Right atrium auricular region (tissue), 2 donors: Measurements from ENCODE around the gene DOCK2. TPM values are rescaled to one million over a fixed set of nuclear protein-coding genes. Genes with fewer than 3 reads are reported as not detected.

Experiments
- DNase-seq: peaks from one replicate; pipeline ENCODE4 v3.0.0-alpha.2; 2019; ENCODE audit warnings: low spot score
- H3K27ac ChIP-seq, 2 donors: fragments of 200-600 bp; sonication (generic); 1 replicate in 1 of 2; 2 replicates in 1 of 2; pipeline ENCODE4 v1.5.1; 2016 to 2019
- H3K27me3 ChIP-seq, 2 donors: fragments of 200-600 bp; sonication (generic); one replicate each; pipeline versions ENCODE4 v1.5.1 to v1.6.0; 2017 to 2019
- H3K36me3 ChIP-seq: fragments of 200-600 bp; sonication (generic); one replicate; pipeline ENCODE4 v1.5.1; 2016
- H3K4me1 ChIP-seq, 2 donors: fragments of 200-600 bp; sonication (generic); one replicate each; pipeline versions ENCODE4 v1.5.1 to v1.6.0; 2017 to 2019
- H3K4me3 ChIP-seq, 2 donors: fragments of 200-600 bp; sonication (generic); 1 replicate in 1 of 2; 2 replicates in 1 of 2; pipeline ENCODE4 v1.5.1; 2017 to 2019; ENCODE audit warnings: mild to moderate bottlenecking in 1 of 2, moderate library complexity in 1 of 2
- H3K9me3 ChIP-seq, 2 donors: fragments of 200-600 bp; sonication (generic); one replicate each; pipeline ENCODE4 v1.5.1; 2019
- CTCF ChIP-seq, 2 donors: fragments of 200-600 bp; sonication (generic); IDR thresholded peaks; one replicate each; pipeline ENCODE4 v1.5.1; 2019; ENCODE audit warnings: antibody characterized with exemption in 2 of 2
- total RNA-seq, 2 donors: library from RNA; depleted of rRNA; stranded (reverse); fragments of >200 nt; gene quantifications; one replicate each; pipeline ENCODE4 v1.1.0, GENCODE V29; 2016

DOCK2 gene
- total RNA-seq, 2 donors from 2014 or later = 3.7 to 5.4 TPM

DNA sequence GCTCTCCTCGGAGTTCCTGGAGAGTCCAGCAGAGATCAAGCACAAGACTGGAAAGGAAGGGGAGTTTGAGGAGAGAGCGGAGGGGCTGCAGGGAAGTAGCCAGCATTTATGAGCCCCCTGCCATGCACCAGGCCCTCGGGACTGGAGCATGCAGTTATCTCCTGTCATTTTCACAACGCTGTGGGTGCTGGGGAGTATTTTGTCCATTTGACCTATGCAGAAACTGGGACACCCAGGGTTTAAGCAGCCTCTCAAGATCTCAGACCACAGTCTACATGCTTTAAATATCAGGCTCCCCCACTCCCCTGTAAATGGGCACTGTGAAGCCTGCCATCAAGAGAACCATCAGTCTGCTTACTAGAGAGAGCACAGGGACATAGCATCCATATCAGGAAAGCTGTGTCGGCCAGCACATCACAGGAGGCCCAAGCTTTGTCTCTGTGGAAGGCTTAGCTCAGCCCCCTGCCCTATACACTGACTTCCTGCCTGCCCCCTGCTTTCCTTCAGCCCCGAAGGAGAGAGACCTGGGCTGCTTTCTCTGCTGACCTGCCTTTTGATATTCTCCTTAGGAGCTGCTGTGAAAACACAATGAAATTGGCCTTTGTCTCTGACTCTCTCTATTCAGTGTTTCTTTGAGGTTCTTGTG is 475.9 kb downstream of the DOCK2 start:
- no peaks in the 10 kb centered on the region for H3K27me3 ChIP-seq
- no peak overlapping the region for H3K4me3 ChIP-seq
- DNase-seq = peak; percentile 32
- no peak overlapping the region for H3K27ac ChIP-seq
- peaks cover 0 to 4% of the 10 kb centered on the region in 2 donors for H3K9me3 ChIP-seq
- no peaks in the 10 kb centered on the region for H3K36me3 ChIP-seq
- TF ChIP-seq CTCF (IDR thresholded peaks at IDR 0.05) = no peak
- H3K4me1 ChIP-seq = no peaks in the 10 kb centered on the region

GRCh38 chr5:170113522-170113900 is 476.4 kb downstream of the DOCK2 start:
- H3K4me1 ChIP-seq = no peaks in the 10 kb centered on the region
- no peak for TF ChIP-seq CTCF (IDR thresholded peaks at IDR 0.05)
- peaks cover 0 to 4% of the 10 kb centered on the region in 2 donors for H3K9me3 ChIP-seq
- DNase-seq = no peak
- H3K27me3 ChIP-seq = no peaks in the 10 kb centered on the region
- H3K27ac ChIP-seq = no peak overlapping the region
- H3K4me3 ChIP-seq = no peak overlapping the region
- H3K36me3 ChIP-seq = no peaks in the 10 kb centered on the region

GRCh38 chr5:170114271-170114670 is 477.2 kb downstream of the DOCK2 start:
- no peak for TF ChIP-seq CTCF (IDR thresholded peaks at IDR 0.05)

GRCh38 chr5:170115925-170116324 is 478.9 kb downstream of the DOCK2 start:
- H3K4me1 ChIP-seq = no peaks in the 10 kb centered on the region
- TF ChIP-seq CTCF (IDR thresholded peaks at IDR 0.05) = no peak
- no peaks in the 10 kb centered on the region for H3K36me3 ChIP-seq
- H3K27me3 ChIP-seq = no peaks in the 10 kb centered on the region
- DNase-seq = no peak
- H3K4me3 ChIP-seq = no peak overlapping the region
- H3K27ac ChIP-seq = no peak overlapping the region
- peaks cover 0 to 4% of the 10 kb centered on the region in 2 donors for H3K9me3 ChIP-seq

More at GRCh38 chr5:170114271-170114670, 477.2 kb downstream of the DOCK2 start:
- no peaks in the 10 kb centered on the region for H3K27me3 ChIP-seq
- H3K27ac ChIP-seq = no peak overlapping the region
- no peaks in the 10 kb centered on the region for H3K36me3 ChIP-seq
- H3K4me1 ChIP-seq = no peaks in the 10 kb centered on the region
- DNase-seq = no peak
- peaks cover 0 to 4% of the 10 kb centered on the region in 2 donors for H3K9me3 ChIP-seq
- no peak overlapping the region for H3K4me3 ChIP-seq

DNA sequence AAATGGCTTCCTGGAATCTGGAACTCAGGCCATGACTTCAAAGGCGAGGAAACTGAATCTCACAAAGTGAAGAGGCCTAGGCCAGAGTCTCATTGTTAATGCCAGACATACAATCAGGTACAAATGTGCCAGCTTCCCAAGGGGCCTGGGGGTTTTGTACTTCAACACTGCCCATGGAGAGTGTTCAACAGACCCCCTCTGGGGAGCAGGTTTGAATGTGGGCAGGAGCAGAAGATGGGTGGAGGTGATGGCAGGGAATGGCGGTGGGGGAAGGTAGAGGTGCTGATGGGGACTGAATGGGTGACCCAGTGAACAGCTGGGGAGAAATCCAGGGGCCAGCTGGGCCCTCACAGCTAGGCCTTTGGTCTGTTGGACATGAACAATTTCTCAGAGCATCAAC is 480.7 kb downstream of the DOCK2 start:
- Histone ChIP-seq H3K36me3 (no peaks in the 10 kb centered on the region), H3K9me3 (peaks cover 0 to 4% of the 10 kb centered on the region in 2 donors), H3K27ac (no peak overlapping the region), H3K4me3 (no peak overlapping the region), H3K27me3 (no peaks in the 10 kb centered on the region), H3K4me1 (no peaks in the 10 kb centered on the region)
- DNase-seq = peak; percentile 16
- no peak for TF ChIP-seq CTCF (IDR thresholded peaks at IDR 0.05)

DNA sequence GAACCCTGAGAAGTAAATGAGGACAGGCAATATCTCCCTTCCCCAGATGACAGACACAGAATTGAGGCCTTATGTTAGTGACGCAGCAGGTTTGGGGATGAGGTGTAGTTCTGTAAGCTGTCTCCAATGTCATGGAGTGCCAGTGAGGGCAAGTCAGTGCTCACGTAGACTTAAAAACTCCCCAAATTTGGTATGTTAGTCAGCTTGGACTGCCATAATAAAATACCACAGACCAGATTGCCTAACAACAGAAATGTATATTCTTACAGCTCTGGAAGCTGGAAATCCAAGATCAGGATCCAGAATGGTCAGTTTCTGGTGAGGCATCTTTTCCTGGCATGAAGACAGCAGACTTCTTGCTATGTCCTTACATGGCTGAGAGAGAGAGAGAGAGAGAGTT is 483.5 kb downstream of the DOCK2 start:
- no peak overlapping the region for H3K27ac ChIP-seq
- H3K27me3 ChIP-seq = no peaks in the 10 kb centered on the region
- DNase-seq = no peak
- no peaks in the 10 kb centered on the region for H3K36me3 ChIP-seq
- no peaks in the 10 kb centered on the region for H3K4me1 ChIP-seq
- no peak overlapping the region for H3K4me3 ChIP-seq
- H3K9me3 ChIP-seq = peaks cover 0 to 5% of the 10 kb centered on the region in 2 donors
- no peak for TF ChIP-seq CTCF (IDR thresholded peaks at IDR 0.05)
